Activated T-helper 2 cell treated with anti-CD3 and anti-CD28 coated beads, Interferon-gamma antibody, Interleukin-2, Interleukin-4, amounts not matched to agents 10 μg/mL and 5 μg/mL and 100 μg/mL, durations not matched to agents 14 hours and 24 hours and 36 hours (primary cell): ENCODE data around the gene GAB2. TPM values are rescaled to one million over a fixed set of nuclear protein-coding genes. Genes with fewer than 3 reads are reported as not detected.
"Not testable (repeated sequence)": the region's sequence is repeated elsewhere in the genome, so short reads cannot be mapped to it uniquely, and the experiment has no call there.

Experiments used
- DNase-seq: peaks from one replicate; pipeline ENCODE4 v3.0.0; 2021; ENCODE audit warnings: low spot score
- H3K27ac Mint-ChIP-seq: one replicate; pipeline ENCODE4 v1.8.0; 2021; ENCODE audit warnings: mixed read lengths
- H3K27me3 Mint-ChIP-seq: one replicate; pipeline ENCODE4 v1.8.0; 2021; ENCODE audit warnings: low read depth, mixed read lengths
- H3K36me3 Mint-ChIP-seq: one replicate; pipeline ENCODE4 v1.8.0; 2021; ENCODE audit warnings: low read depth, mixed read lengths
- H3K4me1 Mint-ChIP-seq: one replicate; pipeline ENCODE4 v1.8.0; 2021; ENCODE audit warnings: low read depth, mixed read lengths
- H3K4me3 Mint-ChIP-seq: one replicate; pipeline ENCODE4 v1.8.0; 2021; ENCODE audit warnings: low read depth, mild to moderate bottlenecking, moderate library complexity, mixed read lengths
- H3K9me3 Mint-ChIP-seq: one replicate; pipeline ENCODE4 v1.8.0; 2021; ENCODE audit warnings: mixed read lengths
- intact Hi-C: fragments of 100-400 bp; cut with micrococcal nuclease; formaldehyde crosslinking; loops from one replicate; pipeline ENCODE4 v1.15.1; 2023
- total RNA-seq: library from RNA; stranded (reverse); gene quantifications from 2 replicates; pipeline ENCODE4 v1.2.3, GENCODE V29; 2022

Gene GAB2
- total RNA-seq, 1 donor from 2014 or later = 32.8 TPM

- Mint-ChIP-seq H3K36me3 (peaks cover 67% of the 10 kb centered on the region), H3K27ac (no peak overlapping the region), H3K4me3 (no peak overlapping the region), H3K9me3 (peaks cover under 1% of the 10 kb centered on the region), H3K27me3 (no peaks in the 10 kb centered on the region), H3K4me1 (peaks cover 60% of the 10 kb centered on the region)
- no peak for DNase-seq
- intact Hi-C loops = no loop called here
Measured at GRCh38 chr11:78231962-78232501, 185.6 kb downstream of the GAB2 start.

- Mint-ChIP-seq H3K9me3 (no peaks in the 10 kb centered on the region), H3K4me3 (no peak overlapping the region), H3K27me3 (no peaks in the 10 kb centered on the region), H3K4me1 (peaks cover 66% of the 10 kb centered on the region), H3K27ac (peak overlapping the region; percentile 9), H3K36me3 (peaks cover 63% of the 10 kb centered on the region)
- no peak for DNase-seq
- intact Hi-C loops = no loop called here
Measured at GRCh38 chr11:78230161-78230877, 187.3 kb downstream of the GAB2 start.

GRCh38 chr11:78229106-78229505 lies 188.5 kb downstream of the GAB2 start:
- intact Hi-C loops = loop anchor here (2.0 to 5.0 kb wide), 4 partner anchors 83 to 200 kb away; partner anchors contain the start of gene GAB2
- no peaks in the 10 kb centered on the region for H3K9me3 Mint-ChIP-seq
- H3K27ac Mint-ChIP-seq = peak overlapping the region; percentile 28
- H3K4me3 Mint-ChIP-seq = no peak overlapping the region
- H3K36me3 Mint-ChIP-seq = peaks cover 70% of the 10 kb centered on the region
- no peak for DNase-seq
- H3K4me1 Mint-ChIP-seq = peaks cover 75% of the 10 kb centered on the region
- no peaks in the 10 kb centered on the region for H3K27me3 Mint-ChIP-seq

- Mint-ChIP-seq H3K4me1 (peaks cover 73% of the 10 kb centered on the region), H3K27ac (no peak overlapping the region), H3K27me3 (no peaks in the 10 kb centered on the region), H3K9me3 (no peaks in the 10 kb centered on the region), H3K36me3 (peaks cover 68% of the 10 kb centered on the region), H3K4me3 (no peak overlapping the region)
- intact Hi-C loops = loop anchor here (1.0 to 5.0 kb wide), 5 partner anchors 84 to 336 kb away; partner anchors contain the start of gene GAB2
- peak; percentile 30 for DNase-seq
Measured at GRCh38 chr11:78228467-78228866, 189.2 kb downstream of the GAB2 start.

GRCh38 chr11:78227921-78228320 lies 189.7 kb downstream of the GAB2 start:
- Mint-ChIP-seq H3K27ac (no peak overlapping the region), H3K36me3 (peaks cover 69% of the 10 kb centered on the region), H3K4me1 (peaks cover 76% of the 10 kb centered on the region), H3K9me3 (no peaks in the 10 kb centered on the region), H3K27me3 (no peaks in the 10 kb centered on the region), H3K4me3 (no peak overlapping the region)
- intact Hi-C loops = loop anchor here (1.0 to 5.0 kb wide), 8 partner anchors 39 to 336 kb away; partner anchors contain the start of genes GAB2, KCTD21 and USP35
- no peak for DNase-seq

- Mint-ChIP-seq H3K27ac (peak overlapping the region; percentile 95), H3K4me1 (peaks cover 68% of the 10 kb centered on the region), H3K9me3 (no peaks in the 10 kb centered on the region), H3K4me3 (no peak overlapping the region), H3K36me3 (peaks cover 66% of the 10 kb centered on the region), H3K27me3 (no peaks in the 10 kb centered on the region)
- DNase-seq = no peak
- intact Hi-C loops = loop anchor here (1.0 to 5.0 kb wide), 5 partner anchors 38 to 170 kb away; partner anchors contain the start of genes KCTD21 and USP35
Measured at GRCh38 chr11:78226684-78227680, 190.6 kb downstream of the GAB2 start.

GRCh38 chr11:78224906-78225420 lies 192.7 kb downstream of the GAB2 start:
- H3K27me3 Mint-ChIP-seq = no peaks in the 10 kb centered on the region
- H3K4me1 Mint-ChIP-seq = peaks cover 57% of the 10 kb centered on the region
- no peak for DNase-seq
- peaks cover 70% of the 10 kb centered on the region for H3K36me3 Mint-ChIP-seq
- no peaks in the 10 kb centered on the region for H3K9me3 Mint-ChIP-seq
- H3K4me3 Mint-ChIP-seq = no peak overlapping the region
- H3K27ac Mint-ChIP-seq = peak overlapping the region; percentile 65
- intact Hi-C loops = loop anchor here (5.0 kb wide), 2 partner anchors 87 to 107 kb away; no protein-coding TSS in a partner anchor

- no peak for DNase-seq
- Mint-ChIP-seq H3K4me3 (no peak overlapping the region), H3K9me3 (no peaks in the 10 kb centered on the region), H3K27ac (peak overlapping the region; percentile 65), H3K36me3 (peaks cover 71% of the 10 kb centered on the region), H3K4me1 (peaks cover 53% of the 10 kb centered on the region), H3K27me3 (no peaks in the 10 kb centered on the region)
- intact Hi-C loops = no loop called here
Measured at GRCh38 chr11:78224506-78224905, 193.1 kb downstream of the GAB2 start.

GRCh38 chr11:78223320-78223954 lies 194.2 kb downstream of the GAB2 start:
- intact Hi-C loops = no loop called here
- H3K36me3 Mint-ChIP-seq = peaks cover 69% of the 10 kb centered on the region
- peaks cover 43% of the 10 kb centered on the region for H3K4me1 Mint-ChIP-seq
- no peak overlapping the region for H3K4me3 Mint-ChIP-seq
- peak overlapping the region; percentile 57 for H3K27ac Mint-ChIP-seq
- H3K27me3 Mint-ChIP-seq = no peaks in the 10 kb centered on the region
- H3K9me3 Mint-ChIP-seq = no peaks in the 10 kb centered on the region
- DNase-seq = no peak

GRCh38 chr11:78222726-78223125 lies 194.9 kb downstream of the GAB2 start:
- intact Hi-C loops, DNase-seq, H3K9me3 Mint-ChIP-seq, H3K27ac Mint-ChIP-seq, H3K27me3 Mint-ChIP-seq, H3K4me3 Mint-ChIP-seq: not testable (repeated sequence)
- Mint-ChIP-seq H3K4me1 (peaks cover 36% of the 10 kb centered on the region), H3K36me3 (peaks cover 75% of the 10 kb centered on the region)

GRCh38 chr11:78221396-78222315 lies 196.0 kb downstream of the GAB2 start:
- Mint-ChIP-seq H3K9me3 (no peaks in the 10 kb centered on the region), H3K27ac (peak overlapping the region; percentile 33), H3K36me3 (peaks cover 76% of the 10 kb centered on the region), H3K4me1 (peaks cover 28% of the 10 kb centered on the region), H3K4me3 (no peak overlapping the region), H3K27me3 (no peaks in the 10 kb centered on the region)
- no peak for DNase-seq
- intact Hi-C loops = no loop called here
